ENCODE data around the gene SLN.

Gene SLN

DNA sequence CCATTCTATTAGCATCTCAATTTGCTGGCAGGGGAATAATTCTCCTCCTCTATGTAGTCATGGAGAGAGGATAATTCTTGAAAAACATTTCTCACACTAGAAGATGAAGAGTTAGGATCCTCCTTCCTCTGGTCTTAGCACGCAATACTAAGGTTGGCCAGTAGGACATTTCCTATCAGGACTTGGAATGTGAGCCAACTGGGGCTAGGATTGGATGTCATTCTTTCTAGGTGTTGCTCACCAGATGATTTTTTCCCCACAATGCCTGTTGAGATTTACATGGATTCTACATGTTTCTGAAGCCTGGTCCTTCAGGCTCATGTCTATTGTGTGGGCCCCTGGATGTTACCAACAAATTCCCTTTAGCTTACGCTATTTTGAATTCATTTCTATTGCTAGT, 28.0 kb downstream of the SLN start:
- no peak for DNase-seq (ENCODE audit: low read depth)

DNA sequence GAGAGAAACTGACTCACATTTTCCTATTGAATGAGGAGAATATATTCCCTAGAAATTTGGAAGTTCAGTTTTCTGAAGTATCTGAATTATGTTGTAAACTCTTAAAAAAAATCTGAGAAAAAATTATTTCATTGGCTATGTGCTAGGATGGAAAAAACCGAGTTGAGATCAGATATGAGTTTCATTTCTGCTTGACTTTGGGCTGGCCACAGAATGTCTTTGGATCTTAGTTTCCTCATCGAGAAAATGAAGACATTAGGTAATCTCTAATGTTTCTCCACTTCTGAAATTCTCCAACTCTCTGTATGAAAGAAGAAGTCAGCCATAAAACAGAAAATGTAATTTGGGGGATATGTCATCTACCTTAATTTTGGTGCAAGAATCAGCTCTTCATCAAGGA, 28.8 kb downstream of the SLN start:
- no peak for DNase-seq (ENCODE audit: low read depth)

DNA sequence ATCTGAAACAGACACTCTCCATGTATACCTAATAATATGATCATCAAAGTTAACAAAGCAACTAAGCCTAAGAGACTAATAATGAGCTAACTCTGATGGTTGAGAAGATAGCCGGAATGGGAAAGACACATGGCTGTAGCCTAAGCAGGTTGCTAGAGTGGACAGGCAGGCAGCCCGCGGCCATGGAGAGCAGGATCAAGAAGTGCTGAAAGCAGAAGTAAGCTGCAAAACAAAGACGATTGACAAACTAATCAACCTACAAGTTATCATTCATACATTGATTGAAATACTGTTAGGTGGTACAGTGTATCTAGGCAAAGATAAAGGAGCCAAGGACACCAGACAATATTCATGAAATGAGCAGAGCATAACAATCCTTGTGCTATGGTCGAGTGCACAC, 29.3 kb downstream of the SLN start:
- no peak for DNase-seq (ENCODE audit: low read depth)

DNA sequence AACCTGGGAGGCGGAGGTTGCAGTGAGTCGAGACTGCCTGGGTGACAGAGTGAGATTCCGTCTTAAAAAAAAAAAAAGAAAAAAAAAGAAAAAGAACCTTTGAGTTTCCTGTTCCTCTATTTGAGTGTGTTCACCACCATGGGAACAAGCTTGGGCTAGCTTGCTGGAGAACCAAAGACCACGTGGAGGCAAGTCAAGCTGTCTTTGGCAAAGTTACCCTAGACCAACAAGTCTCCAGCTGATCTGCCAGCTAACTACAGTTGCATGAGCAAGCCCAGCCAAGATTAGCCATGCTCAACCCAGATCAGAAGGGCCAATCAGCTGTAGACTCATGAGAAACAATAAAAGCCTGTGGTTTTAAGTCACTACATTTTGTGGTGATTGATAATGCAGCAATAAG, 29.7 kb downstream of the SLN start:
- DNase-seq (ENCODE audit: low read depth), result no peak

DNA sequence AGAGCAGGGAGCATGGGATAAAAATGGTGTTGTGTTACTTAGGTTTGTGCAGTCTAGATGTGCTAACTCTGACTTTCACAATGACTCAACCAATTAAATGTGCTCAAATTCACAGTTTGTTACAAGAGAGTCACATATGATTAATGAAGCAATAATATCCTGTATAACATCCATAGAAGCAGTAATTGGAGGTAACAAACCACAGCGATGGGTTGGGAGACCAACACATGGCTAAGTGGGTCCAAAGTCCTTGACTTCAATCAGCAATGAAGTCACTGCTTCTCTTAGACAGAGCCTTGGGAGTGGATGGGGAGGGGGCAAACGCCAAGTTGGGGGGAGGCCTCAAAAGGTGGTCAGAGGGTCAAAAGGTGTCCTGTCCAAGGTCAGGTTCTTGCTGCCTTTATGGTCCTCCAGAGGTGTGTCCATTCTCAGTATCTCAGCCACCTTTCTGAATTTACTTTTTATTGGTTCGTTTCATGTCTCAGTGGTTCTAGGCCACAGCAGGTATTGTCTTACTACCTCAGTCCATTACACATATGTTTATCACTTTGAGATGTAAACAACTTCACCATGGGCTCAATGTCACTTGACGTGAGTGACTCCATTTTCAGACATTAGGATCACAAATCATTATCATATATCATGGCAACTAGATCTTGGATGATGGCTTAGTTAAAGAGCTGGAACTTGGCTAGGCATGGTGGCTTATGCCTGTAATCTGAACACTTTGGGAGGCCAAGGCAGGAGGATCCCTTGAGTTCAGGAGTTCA, 32.4 kb downstream of the SLN start:
- no peak for DNase-seq (ENCODE audit: low read depth)

DNA sequence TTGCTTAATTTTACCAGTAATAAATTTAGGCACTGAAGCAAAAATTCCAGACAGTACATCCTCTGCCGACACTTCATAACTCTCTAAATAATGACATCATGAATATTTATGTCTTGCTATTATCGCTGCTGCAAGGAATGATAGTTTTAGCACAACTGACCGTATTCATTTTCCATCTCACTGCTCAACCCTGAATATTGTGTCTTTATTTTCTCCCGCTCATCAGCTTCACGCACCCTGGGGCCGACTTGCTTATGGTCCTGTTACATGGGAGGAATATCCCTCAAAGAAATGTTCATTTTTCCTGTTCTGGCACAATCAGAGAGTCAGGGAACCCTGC, 33.3 kb downstream of the SLN start:
- DNase-seq (ENCODE audit: low read depth), result no peak

DNA sequence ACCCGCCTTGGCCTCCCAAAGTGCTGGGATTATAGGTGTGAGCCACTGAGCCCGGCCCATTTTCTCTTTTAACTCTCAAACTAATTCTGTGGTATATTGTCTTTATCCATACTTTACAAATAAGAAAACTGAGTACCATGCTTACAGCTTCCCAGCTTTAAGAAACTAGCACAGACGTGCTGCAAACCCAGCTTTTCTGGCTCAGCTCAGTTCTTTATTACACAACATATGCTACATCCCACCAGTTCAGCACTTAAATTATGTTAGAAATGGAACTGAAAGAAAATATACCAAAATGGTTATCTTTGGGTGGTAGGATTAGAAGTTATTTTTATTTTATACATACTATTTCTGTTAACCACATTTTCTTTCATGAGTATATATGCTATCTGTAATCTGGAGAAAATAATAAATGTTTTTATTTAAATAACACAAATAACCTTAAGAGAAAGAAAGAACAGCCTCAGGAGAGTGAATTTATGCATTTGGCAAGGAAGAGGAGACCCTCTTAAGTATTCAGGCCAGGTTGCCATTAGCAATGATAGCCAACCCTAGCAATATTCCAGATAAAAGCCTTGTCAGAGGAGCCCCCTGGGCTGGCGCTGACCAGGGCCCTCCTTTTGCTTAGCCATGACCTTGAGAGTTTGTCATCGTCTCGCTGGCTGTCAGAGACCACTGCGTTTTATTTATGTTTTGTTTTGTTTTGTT, 33.8 kb downstream of the SLN start:
- DNase-seq (ENCODE audit: low read depth), result no peak

DNA sequence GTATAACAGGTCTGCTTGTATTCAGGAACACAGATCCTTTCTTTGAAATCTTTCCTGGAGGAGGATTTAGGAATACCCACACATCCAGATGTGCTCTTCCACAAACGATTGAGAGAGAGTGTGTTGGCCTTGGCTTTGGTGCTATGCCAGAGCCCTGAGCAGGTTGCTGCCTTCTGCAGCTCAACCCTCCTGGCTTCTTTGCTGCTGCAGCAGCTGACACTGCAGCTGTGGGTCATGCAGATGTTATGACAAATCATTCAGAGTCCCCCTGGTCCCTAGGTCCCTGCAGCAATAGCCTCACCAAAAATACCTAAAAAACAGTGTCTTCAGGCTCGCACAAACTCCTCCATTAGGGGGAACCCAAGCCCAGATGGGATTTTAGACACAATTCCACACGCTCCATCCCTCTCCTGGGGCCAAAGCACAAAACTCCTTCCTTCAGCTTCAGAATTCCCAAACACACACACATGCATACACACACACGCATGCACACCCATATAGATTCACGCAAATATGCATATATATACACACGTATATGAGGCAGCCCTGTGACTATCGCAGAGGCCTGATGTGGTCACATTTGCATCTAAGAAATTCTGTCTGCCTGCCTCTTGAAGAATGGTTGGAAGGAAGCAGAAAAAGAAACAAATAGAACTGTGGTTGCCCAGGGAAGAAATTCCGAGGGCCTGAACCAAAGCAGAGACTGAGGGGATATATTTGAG, 35.4 kb downstream of the SLN start:
- DNase-seq (ENCODE audit: low read depth), result no peak

DNA sequence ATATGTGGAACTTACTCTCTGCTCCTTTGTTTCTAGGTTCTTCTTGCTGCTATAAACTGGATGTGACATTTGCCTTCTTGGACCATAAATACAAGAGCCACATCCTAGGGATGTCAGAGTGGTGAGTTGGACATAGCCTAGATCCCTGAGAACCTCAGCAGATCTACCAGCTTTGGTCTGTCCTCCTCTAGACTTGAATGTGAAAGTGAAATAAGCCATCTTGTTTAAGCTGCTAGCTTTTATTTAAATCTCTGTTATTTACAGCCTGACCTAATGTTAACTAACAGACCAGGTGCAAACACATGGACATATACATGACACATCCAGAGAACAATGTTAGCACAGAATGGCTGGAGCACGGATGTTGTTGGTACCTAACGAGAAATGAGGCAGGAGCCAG, 36.0 kb downstream of the SLN start:
- DNase-seq (ENCODE audit: low read depth), result no peak

DNA sequence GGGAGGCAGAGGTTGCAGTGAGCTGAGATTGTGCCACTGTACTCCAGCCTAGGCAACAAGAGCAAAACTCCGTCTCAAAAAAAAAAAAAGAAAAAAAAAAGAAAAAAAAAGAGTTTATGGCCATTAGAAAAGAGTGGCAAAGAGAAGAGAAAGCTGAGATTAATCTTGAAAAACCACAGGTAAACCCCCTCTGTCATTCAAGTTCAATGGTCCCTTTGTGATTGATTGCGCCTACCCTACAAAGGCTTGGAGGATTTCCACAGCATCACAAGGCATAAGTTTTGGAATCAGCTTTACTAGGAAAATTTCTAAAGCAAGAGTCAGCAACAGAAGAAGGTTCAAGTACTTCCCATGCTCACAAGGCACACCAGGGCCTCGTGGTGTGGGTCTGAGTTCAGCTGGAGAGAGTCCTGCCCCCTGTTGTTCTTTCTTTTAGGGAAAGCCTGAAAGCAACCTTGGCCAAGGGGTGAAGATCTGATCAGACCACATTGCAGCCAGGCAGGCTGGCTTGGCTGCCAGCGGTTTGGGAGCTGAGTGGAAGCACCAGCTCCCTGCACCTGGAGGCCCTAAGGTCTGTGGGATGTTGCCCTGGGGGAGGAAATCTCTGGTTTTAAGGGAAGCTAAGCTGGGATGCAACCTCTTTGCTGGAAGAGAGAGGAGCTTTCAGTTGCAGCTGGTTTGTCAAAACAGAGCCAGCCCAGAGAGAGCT, 41.8 kb downstream of the SLN start:
- no peak for DNase-seq (ENCODE audit: low read depth)

DNA sequence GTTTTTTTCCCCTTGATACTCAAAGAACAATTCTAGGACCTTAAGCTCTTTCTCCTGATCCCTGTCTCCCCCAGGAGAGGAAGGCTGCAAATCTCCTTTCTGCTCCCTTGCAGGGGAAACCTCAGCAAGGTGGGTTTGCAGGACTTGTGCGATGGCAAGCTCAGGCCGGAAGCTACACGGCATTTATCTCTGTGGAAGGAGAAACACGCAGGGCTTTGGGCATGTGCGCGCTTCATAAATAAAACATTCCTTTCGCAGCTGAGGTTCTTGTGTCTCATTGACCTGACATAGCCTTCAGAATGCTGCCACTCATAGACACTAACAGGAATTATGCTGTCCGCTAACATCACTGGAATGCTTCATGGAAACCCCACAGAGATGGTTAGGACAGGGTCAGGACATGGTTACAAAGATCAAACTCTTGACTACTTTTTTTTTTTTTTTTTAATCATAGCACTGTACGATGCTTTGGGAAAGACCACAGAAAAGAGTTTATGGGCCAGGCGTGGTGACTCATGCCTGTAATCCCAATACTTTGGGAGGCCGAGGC, 42.6 kb downstream of the SLN start:
- DNase-seq (ENCODE audit: low read depth), result no peak

DNA sequence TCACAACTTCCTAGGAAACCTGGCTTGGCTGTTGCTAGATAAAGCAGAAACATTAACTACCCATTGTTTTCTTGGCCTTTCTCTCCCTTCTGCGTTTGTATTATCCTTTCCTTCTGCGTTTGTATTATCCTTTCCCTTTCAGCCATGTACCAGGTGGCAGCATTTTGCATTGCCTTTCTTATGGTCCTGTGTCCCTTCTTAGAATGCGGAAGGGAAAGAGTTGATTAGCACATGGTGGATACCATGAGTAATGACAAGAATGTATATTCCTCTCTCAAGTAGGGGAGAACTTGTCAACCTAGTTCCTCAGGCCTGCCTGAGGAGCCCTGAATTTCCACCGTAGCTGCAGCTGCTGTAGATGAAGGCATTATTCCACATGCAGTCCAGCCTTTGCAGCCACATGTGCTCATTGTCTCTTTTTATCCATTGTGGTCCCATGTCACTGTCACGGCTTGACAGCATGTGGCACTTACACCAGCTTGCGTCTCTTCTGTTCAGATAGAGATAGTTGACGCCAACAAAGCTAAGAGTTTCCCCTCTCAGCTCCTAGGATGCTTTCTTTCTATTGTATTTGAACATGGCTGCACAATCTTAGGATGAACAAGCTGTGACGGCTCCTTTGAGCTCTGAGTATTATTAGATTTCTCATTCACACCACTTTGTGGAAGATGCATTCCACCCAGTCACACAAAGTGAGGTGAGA, 44.8 kb downstream of the SLN start:
- no peak for DNase-seq (ENCODE audit: low read depth)

DNA sequence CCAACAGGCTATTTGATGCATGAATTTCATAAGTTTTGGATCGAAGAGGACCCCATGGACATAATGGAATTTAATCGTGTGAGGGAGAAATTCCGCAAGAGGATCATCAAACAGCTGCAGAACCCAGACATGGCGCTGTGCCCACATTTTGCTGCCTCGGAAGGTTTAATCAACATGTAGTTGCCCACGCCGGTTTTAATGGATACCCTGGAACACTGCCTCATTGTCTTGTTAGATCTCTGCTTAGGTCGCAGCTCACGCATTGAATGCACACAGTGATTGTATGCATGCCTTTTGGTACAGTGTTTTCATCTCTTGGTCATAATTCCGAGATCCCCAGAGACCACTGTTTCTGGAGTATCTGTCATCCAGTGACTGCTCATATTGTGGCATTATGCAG, 46.8 kb downstream of the SLN start:
- no peak for DNase-seq (ENCODE audit: low read depth)

DNA sequence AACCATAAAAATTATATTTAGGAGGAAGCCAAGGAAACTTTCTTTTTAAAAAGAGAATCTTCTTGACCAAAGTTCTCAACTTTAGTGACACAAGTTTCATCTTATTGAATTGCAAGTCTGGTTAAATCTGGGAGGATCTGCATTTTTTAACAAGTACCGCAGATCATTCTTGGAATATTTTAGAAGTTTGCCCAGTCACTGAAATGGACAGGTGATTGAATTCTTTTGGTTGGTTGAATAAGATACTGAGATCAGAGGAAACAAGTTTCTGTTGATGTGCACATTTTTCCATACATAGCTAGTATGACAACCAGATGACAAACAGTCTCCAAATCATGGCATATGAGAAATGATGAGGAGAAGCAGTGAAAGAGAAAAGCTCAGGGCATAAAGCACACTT, 50.2 kb downstream of the SLN start:
- DNase-seq (ENCODE audit: low read depth), result no peak

DNA sequence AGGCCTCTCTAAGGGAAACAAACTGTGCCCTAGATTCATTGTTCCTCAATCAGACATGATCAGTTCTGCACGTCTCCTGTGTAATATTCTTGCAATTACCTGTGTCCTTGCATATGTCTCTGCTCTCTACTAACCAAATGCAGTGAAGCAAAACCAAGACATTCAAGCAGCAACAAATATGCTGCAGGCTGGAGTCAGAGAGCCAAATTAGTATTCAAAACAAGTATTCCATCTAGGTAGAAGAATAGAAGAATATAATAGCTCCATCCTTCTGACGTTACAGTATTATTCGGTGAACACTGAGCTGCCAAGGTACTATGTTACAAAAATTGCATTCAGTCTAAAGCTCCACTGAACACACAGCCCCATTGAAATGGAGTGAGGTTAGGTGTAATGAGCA, 51.8 kb downstream of the SLN start:
- DNase-seq (ENCODE audit: low read depth), result no peak

DNA sequence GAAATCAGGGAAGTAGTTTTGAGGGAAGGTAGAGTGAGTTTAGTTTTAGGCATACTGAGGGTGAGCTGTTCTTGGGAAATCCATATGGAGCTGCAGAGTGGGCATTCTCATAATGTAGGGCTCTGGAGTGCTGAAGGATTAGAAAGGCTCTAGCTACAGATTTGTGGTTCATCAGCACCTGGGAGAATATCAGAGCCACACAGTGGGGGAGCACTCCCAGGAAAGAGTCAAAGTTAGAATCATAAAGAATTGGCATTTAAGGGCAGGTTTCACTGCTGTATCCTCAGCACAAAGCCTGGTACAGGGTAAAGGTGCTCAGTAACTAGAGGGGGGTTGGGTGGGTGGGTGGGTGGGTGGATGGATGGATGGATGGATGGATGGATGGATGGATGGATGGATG, 52.5 kb downstream of the SLN start:
- DNase-seq (ENCODE audit: low read depth), result no peak
